Measurements from ENCODE around the gene SPCS3.

DNA sequence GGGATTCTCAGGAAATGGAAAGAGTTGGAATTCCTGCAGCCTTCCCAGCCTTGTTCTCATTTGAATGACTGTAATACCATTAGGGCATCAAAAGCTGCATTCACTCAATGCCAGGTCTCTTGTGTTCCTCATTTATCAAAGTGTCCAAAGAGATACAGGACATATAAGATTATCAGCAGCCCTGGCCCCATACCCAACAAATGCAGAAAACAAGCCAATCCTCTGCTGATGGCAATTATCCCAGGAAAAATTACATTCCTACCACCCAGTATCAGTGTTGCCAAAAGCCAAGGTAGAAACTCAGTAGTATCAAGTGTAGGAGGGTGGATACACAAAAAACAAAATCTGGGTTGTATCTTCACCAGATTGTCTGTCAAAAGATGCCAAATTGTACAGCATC is 32.2 kb upstream of the SPCS3 start:
- no peak for TF ChIP-seq CTCF (IDR thresholded peaks at IDR 0.05; ENCODE audit: borderline replicate concordance, extremely low read depth, low read length, poor library complexity, severe bottlenecking)
- no peak for TF ChIP-seq EZH2 (IDR thresholded peaks at IDR 0.05; ENCODE audit: borderline replicate concordance, low read depth, low read length, severe bottlenecking)

Measured in DND-41 (cell line).